SK-N-SH treated with all-trans-retinoic acid at 6 μM for 48 hours (cell line): ENCODE results near the gene ZNF57.

ENCODE experiments used
- ARNTL ChIP-seq: fragments of 450-650 bp; formaldehyde crosslinking; IDR thresholded peaks from 2 replicates; pipeline ENCODE4 v1.5.0; 2020; ENCODE audit warnings: low read depth, mild to moderate bottlenecking, moderate library complexity, borderline replicate concordance
- RARB ChIP-seq: fragments of 250-450 bp; sonication (Bioruptor Pico); IDR thresholded peaks from 2 replicates; pipeline ENCODE4 v1.8.0; 2021; ENCODE audit warnings: mild to moderate bottlenecking, moderate library complexity
- TCF4 ChIP-seq: fragments of 250-450 bp; sonication (Bioruptor Pico); IDR thresholded peaks from 2 replicates; pipeline ENCODE4 v1.8.0; 2021; ENCODE audit warnings: mild to moderate bottlenecking, moderate library complexity, borderline replicate concordance
- TOX ChIP-seq: fragments of 250-450 bp; sonication (Bioruptor Pico); IDR thresholded peaks from 2 replicates; pipeline ENCODE4 v1.8.0; 2021; ENCODE audit warnings: mild to moderate bottlenecking, moderate library complexity, borderline replicate concordance
- ZFP3 ChIP-seq: fragments of 250-450 bp; sonication (Bioruptor Pico); IDR thresholded peaks from 2 replicates; pipeline ENCODE4 v1.5.0; 2020; ENCODE audit warnings: mild to moderate bottlenecking, moderate library complexity
- ZFP30 ChIP-seq: fragments of 450-650 bp; formaldehyde crosslinking; IDR thresholded peaks from 2 replicates; pipeline ENCODE4 v1.5.0; 2022; ENCODE audit warnings: mild to moderate bottlenecking, moderate library complexity
- ZNF8 ChIP-seq: fragments of 450-650 bp; formaldehyde crosslinking; IDR thresholded peaks from 2 replicates; pipeline ENCODE4 v1.5.0; 2020; ENCODE audit warnings: mild to moderate bottlenecking, moderate library complexity
- TF ChIP-seq, protein P1 (sequence below): fragments of 250-450 bp; sonication (Bioruptor Pico); IDR thresholded peaks from 2 replicates; pipeline ENCODE4 v1.5.1; 2021; ENCODE audit warnings: mild to moderate bottlenecking, moderate library complexity

DNA sequence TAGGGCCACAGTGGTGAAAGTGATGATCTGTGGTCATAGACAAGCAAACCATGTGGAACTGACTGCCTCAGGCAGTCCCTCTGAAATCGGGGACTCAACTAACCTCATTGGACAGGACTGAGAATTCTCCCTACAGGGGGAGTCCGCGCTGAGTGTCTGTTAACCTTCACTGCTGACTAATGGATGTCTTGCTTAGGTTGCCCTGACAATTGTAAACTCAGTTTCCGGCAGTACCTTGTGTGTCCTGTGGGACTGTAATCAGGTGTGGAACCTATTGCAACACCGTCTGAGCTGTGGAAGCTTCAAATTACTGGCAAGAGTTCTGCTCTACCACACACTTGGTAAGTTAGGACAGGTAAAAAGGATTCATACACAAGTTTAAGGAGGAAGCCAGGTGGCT is 22.3 kb downstream of the ZNF57 start:
- TF ChIP-seq ZNF8 (no peak), TCF4 (CRISPR knock-in tag) (no peak), RARB (CRISPR knock-in tag) (no peak), ARNTL (no peak), ZFP30 (no peak), TOX (CRISPR knock-in tag) (no peak), ZFP3 (CRISPR knock-in tag) (no peak)
- TF ChIP-seq, protein P1, sequence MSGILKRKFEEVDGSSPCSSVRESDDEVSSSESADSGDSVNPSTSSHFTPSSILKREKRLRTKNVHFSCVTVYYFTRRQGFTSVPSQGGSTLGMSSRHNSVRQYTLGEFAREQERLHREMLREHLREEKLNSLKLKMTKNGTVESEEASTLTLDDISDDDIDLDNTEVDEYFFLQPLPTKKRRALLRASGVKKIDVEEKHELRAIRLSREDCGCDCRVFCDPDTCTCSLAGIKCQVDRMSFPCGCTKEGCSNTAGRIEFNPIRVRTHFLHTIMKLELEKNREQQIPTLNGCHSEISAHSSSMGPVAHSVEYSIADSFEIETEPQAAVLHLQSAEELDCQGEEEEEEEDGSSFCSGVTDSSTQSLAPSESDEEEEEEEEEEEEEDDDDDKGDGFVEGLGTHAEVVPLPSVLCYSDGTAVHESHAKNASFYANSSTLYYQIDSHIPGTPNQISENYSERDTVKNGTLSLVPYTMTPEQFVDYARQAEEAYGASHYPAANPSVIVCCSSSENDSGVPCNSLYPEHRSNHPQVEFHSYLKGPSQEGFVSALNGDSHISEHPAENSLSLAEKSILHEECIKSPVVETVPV (CRISPR knock-in tag): no peak
